ENCODE measurements around the gene POLDIP2.

The POLDIP2 gene

DNA sequence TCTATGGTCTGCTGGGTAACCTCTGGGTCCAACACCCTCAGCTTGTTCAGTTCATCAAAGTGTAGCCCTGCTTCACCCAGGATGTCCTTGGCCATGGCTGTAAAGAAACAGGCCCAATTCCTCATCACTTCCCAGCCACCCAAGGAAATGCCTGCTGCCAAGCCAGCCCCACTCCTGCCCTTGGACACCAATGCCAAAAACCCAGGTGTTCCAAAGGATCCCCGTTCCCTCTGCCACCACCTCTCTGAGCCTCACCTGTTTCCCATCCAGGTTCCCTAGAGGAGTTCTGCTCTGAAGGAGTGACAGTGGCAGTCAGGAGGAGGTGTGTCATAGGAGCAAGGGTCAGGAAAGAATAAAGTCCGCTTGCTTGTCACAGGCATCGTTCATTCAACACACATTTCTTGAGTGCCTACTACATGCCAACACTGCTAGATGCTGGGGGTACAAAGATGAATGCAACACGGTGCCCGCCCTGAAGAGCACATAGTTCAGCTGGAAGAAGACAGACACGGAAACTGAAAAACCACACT is 25.4 kb downstream of the POLDIP2 start:
- H3K36me3 Mint-ChIP-seq (ENCODE audit: low read depth) = peaks cover 20% of the 10 kb centered on the region
- H3K4me3 Mint-ChIP-seq = no peak overlapping the region
- H3K9me3 Mint-ChIP-seq = no peaks in the 10 kb centered on the region
- no peak overlapping the region for H3K27ac Mint-ChIP-seq
- H3K27me3 Mint-ChIP-seq (ENCODE audit: low read depth) = no peaks in the 10 kb centered on the region
- H3K4me1 Mint-ChIP-seq (ENCODE audit: low read depth) = peaks cover 24% of the 10 kb centered on the region
- DNase-seq (ENCODE audit: low spot score) = no peak

GRCh38 chr17:28330671-28331070 is 26.7 kb downstream of the POLDIP2 start:
- Mint-ChIP-seq H3K4me3 (no peak overlapping the region), H3K36me3 (ENCODE audit: low read depth) (peaks cover 27% of the 10 kb centered on the region), H3K9me3 (no peaks in the 10 kb centered on the region), H3K4me1 (ENCODE audit: low read depth) (peaks cover 17% of the 10 kb centered on the region), H3K27ac (no peak overlapping the region), H3K27me3 (ENCODE audit: low read depth) (no peaks in the 10 kb centered on the region)
- no peak for DNase-seq (ENCODE audit: low spot score)

GRCh38 chr17:28328325-28328724 is 29.0 kb downstream of the POLDIP2 start:
- H3K27ac Mint-ChIP-seq = no peak overlapping the region
- DNase-seq (ENCODE audit: low spot score) = no peak

GRCh38 chr17:28327709-28328108 is 29.6 kb downstream of the POLDIP2 start:
- no peak overlapping the region for H3K4me3 Mint-ChIP-seq
- H3K27ac Mint-ChIP-seq = no peak overlapping the region
- no peak for DNase-seq (ENCODE audit: low spot score)
- peaks cover 11% of the 10 kb centered on the region for H3K4me1 Mint-ChIP-seq (ENCODE audit: low read depth)
- H3K27me3 Mint-ChIP-seq (ENCODE audit: low read depth) = no peaks in the 10 kb centered on the region
- H3K9me3 Mint-ChIP-seq = no peaks in the 10 kb centered on the region
- peaks cover 29% of the 10 kb centered on the region for H3K36me3 Mint-ChIP-seq (ENCODE audit: low read depth)

More at GRCh38 chr17:28328325-28328724, 29.0 kb downstream of the POLDIP2 start:
- Mint-ChIP-seq H3K36me3 (ENCODE audit: low read depth) (peaks cover 27% of the 10 kb centered on the region), H3K4me1 (ENCODE audit: low read depth) (peaks cover 8% of the 10 kb centered on the region), H3K9me3 (no peaks in the 10 kb centered on the region), H3K27me3 (ENCODE audit: low read depth) (no peaks in the 10 kb centered on the region), H3K4me3 (no peak overlapping the region)

GRCh38 chr17:28327031-28327607 is 30.2 kb downstream of the POLDIP2 start:
- no peak overlapping the region for H3K27ac Mint-ChIP-seq
- peaks cover 15% of the 10 kb centered on the region for H3K4me1 Mint-ChIP-seq (ENCODE audit: low read depth)

GRCh38 chr17:28326114-28326513 is 31.2 kb downstream of the POLDIP2 start:
- Mint-ChIP-seq H3K4me3 (no peak overlapping the region), H3K27ac (no peak overlapping the region), H3K4me1 (ENCODE audit: low read depth) (peaks cover 23% of the 10 kb centered on the region), H3K27me3 (ENCODE audit: low read depth) (no peaks in the 10 kb centered on the region), H3K36me3 (ENCODE audit: low read depth) (peaks cover 34% of the 10 kb centered on the region), H3K9me3 (no peaks in the 10 kb centered on the region)
- DNase-seq (ENCODE audit: low spot score) = no peak

More at GRCh38 chr17:28327031-28327607, 30.2 kb downstream of the POLDIP2 start:
- peak; percentile 30 for DNase-seq (ENCODE audit: low spot score)
- no peaks in the 10 kb centered on the region for H3K27me3 Mint-ChIP-seq (ENCODE audit: low read depth)
- peaks cover 31% of the 10 kb centered on the region for H3K36me3 Mint-ChIP-seq (ENCODE audit: low read depth)
- H3K4me3 Mint-ChIP-seq = no peak overlapping the region
- no peaks in the 10 kb centered on the region for H3K9me3 Mint-ChIP-seq

DNA sequence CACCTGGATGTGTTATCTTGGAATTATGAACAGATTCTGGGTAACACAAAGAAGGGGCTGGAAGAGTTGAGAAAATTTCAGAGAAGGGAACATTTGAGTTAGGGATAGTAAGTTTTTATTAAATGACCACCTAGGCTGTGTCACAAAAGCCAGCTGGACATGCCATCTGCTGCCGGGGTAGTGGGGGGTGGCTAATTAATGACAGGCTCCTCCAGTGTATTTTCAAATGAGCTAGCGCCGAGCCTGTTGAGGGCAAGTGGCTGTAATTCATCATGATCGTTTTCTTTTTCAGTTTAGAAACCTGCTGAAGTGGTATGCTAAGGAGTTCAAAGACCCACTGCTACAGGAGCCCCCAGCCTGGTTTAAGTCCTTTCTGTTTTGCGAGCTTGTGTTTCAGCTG is 32.1 kb downstream of the POLDIP2 start:
- Mint-ChIP-seq H3K4me1 (ENCODE audit: low read depth) (peaks cover 31% of the 10 kb centered on the region), H3K36me3 (ENCODE audit: low read depth) (peaks cover 40% of the 10 kb centered on the region), H3K27me3 (ENCODE audit: low read depth) (no peaks in the 10 kb centered on the region), H3K27ac (peak overlapping the region; percentile 17), H3K4me3 (no peak overlapping the region), H3K9me3 (no peaks in the 10 kb centered on the region)
- DNase-seq (ENCODE audit: low spot score) = no peak

DNA sequence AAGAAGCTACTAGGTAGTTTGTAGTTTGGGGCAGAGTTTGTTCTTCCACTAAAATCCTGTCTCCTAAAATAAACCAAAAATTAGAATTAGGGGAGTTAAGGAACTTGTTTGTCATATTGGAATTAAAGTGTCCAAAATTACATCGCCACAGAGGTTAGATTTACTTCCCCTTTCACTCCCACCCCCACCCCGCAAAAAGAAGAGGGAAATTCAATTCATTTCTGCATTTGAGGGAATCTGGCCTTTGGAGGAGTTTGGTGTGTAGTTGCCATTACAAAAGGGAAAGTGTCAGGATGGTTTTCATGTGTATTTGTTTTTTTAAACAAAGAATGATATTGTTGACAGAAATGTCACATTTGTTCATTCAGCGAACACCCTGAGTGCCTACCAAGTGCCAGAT is 32.5 kb downstream of the POLDIP2 start:
- no peaks in the 10 kb centered on the region for H3K27me3 Mint-ChIP-seq (ENCODE audit: low read depth)
- peaks cover 35% of the 10 kb centered on the region for H3K4me1 Mint-ChIP-seq (ENCODE audit: low read depth)
- H3K36me3 Mint-ChIP-seq (ENCODE audit: low read depth) = peaks cover 44% of the 10 kb centered on the region
- no peaks in the 10 kb centered on the region for H3K9me3 Mint-ChIP-seq
- DNase-seq (ENCODE audit: low spot score) = no peak
- H3K27ac Mint-ChIP-seq = peak overlapping the region; percentile 17
- H3K4me3 Mint-ChIP-seq = no peak overlapping the region

- no peaks in the 10 kb centered on the region for H3K27me3 Mint-ChIP-seq (ENCODE audit: low read depth)
- DNase-seq (ENCODE audit: low spot score) = no peak
- H3K4me1 Mint-ChIP-seq (ENCODE audit: low read depth) = peaks cover 35% of the 10 kb centered on the region
- no peaks in the 10 kb centered on the region for H3K9me3 Mint-ChIP-seq
- peaks cover 44% of the 10 kb centered on the region for H3K36me3 Mint-ChIP-seq (ENCODE audit: low read depth)
- H3K27ac Mint-ChIP-seq = no peak overlapping the region
- H3K4me3 Mint-ChIP-seq = no peak overlapping the region
Measured at GRCh38 chr17:28324267-28324745, 33.0 kb downstream of the POLDIP2 start.

- Mint-ChIP-seq H3K27me3 (ENCODE audit: low read depth) (no peaks in the 10 kb centered on the region), H3K36me3 (ENCODE audit: low read depth) (peaks cover 17% of the 10 kb centered on the region), H3K4me1 (ENCODE audit: low read depth) (peaks cover 48% of the 10 kb centered on the region), H3K27ac (peak overlapping the region; percentile 79), H3K4me3 (peak overlapping the region; percentile 94), H3K9me3 (no peaks in the 10 kb centered on the region)
- DNase-seq (ENCODE audit: low spot score) = no peak
Measured at GRCh38 chr17:28320215-28321061, 36.9 kb downstream of the POLDIP2 start.

- peaks cover 17% of the 10 kb centered on the region for H3K36me3 Mint-ChIP-seq (ENCODE audit: low read depth)
- no peaks in the 10 kb centered on the region for H3K27me3 Mint-ChIP-seq (ENCODE audit: low read depth)
- peaks cover 46% of the 10 kb centered on the region for H3K4me1 Mint-ChIP-seq (ENCODE audit: low read depth)
- peak overlapping the region; percentile 94 for H3K4me3 Mint-ChIP-seq
- H3K9me3 Mint-ChIP-seq = no peaks in the 10 kb centered on the region
- H3K27ac Mint-ChIP-seq = peak overlapping the region; percentile 88
- no peak for DNase-seq (ENCODE audit: low spot score)
Measured at GRCh38 chr17:28319598-28319935, 37.8 kb downstream of the POLDIP2 start.

DNA sequence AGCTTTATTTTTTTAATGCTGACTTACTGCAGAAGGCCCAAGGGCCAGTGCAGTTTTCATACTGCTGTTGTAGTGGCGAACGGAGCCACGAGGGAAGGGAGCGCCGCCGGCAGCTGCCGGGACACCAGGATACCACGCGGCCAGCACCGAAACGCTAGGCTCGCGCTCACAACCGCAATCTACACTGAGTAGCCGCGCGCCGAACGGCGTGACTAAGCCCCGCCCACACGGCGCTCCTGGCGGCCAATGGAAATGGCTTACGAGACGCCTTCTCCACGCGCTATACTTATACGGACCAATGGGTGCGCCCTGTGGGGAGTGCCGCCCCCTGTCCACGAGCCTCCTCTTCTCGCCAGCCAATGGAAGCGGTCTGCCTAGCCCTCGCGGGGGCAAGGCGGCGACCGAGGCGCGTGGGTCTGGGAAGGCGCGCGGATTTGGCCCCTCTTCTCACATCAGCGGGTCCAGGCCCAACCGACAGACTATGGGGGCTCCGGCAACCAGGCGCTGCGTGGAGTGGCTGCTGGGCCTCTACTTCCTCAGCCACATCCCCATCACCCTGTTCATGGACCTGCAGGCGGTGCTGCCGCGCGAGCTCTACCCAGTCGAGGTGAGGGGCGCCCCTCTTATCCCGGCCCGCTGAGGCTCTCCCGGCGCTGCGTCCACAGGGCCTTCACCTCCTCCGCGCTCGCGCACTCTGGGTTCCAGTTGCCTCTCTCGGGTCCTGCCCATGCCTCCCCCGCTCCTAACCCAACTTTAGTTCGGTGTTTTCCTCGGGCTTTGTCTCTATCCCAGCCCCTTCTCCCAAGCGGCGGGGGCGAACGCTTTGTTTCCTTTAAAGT is 38.3 kb downstream of the POLDIP2 start, which contains the start of gene TMEM97:
Gene TMEM97 (plus strand): TSS at position 442 of the 839 bp plus-strand sequence. CDS start 40 bp downstream, at position 482.
- Mint-ChIP-seq H3K27me3 (ENCODE audit: low read depth) (no peaks in the 10 kb centered on the region), H3K27ac (peak within 1 kb of the TSS; percentile 88), H3K4me3 (peak within 1 kb of the TSS; percentile 94), H3K36me3 (ENCODE audit: low read depth) (peaks cover 17% of the 10 kb centered on the region), H3K4me1 (ENCODE audit: low read depth) (peaks cover 46% of the 10 kb centered on the region), H3K9me3 (no peaks in the 10 kb centered on the region)
- peak; percentile 97 for DNase-seq (ENCODE audit: low spot score)

DNA sequence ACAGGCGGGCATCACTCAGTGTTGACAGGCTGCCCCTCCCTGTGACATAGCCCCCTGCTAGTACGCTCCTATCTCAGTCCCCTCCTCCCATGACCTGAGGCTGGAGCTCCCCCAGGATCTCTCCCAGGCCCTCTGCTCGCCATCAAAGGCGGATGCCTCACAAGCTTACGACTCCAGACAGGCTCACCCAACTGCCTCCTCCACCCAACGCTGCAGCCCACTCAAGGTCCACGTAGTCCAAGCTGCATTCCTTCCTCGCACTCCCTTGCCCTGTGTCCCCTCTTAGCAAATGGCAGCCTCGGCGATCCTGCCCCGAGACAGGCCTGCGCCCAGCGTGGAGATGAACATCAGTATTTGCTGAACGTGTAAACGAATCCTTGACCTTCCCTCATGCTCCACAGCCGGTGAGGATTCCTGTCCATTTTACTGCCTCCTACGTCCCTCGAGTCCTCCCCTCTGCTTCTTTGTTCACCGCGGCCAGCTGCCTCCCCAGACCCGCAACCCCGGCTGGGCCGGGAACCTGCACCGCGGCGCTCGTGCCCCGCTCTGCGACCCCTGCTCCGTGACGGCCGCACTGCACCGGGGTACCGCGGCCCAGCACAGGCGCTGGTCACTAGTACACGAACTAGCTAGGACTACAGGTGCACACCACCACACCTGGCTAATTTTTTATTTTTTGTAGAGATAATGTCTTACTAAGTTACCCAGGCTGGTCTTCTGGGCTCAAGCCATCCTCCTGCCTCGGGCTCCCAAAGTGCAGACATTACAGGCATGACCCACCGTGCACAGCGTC is 39.2 kb downstream of the POLDIP2 start:
- no peak for DNase-seq (ENCODE audit: low spot score)
- Mint-ChIP-seq H3K27me3 (ENCODE audit: low read depth) (peaks cover 2% of the 10 kb centered on the region), H3K4me1 (ENCODE audit: low read depth) (peaks cover 46% of the 10 kb centered on the region), H3K4me3 (peak overlapping the region; percentile 94), H3K9me3 (no peaks in the 10 kb centered on the region), H3K27ac (peak overlapping the region; percentile 88), H3K36me3 (ENCODE audit: low read depth) (peaks cover 16% of the 10 kb centered on the region)

All from T-helper 2 cell treated with Interferon-gamma antibody and Interleukin-4, amounts not matched to agents 5 μg/mL and 100 μg/mL, for 36 hours (primary cell).